Globus pallidus (tissue), 1 donor: ENCODE data around the gene PPP2R1B.
"Not testable (repeated sequence)": the region's sequence is repeated elsewhere in the genome, so short reads cannot be mapped to it uniquely, and the experiment has no call there.

Source experiments
- DNase-seq: peaks from one replicate; pipeline ENCODE4 v3.0.0-alpha.2; 2015; ENCODE audit warnings: low spot score

Gene PPP2R1B

GRCh38 chr11:111765984-111766833 lies at the start of gene PPP2R1B:
TSS of gene PPP2R1B (minus strand) at chr11:111766389. CDS start at chr11:111766361, 28 bp downstream.
- peak; percentile 85 for DNase-seq

GRCh38 chr11:111815489-111815888 lies 49.3 kb upstream of the PPP2R1B start:
- no peak for DNase-seq

- DNase-seq, result no peak
Measured at GRCh38 chr11:111814557-111815320, 48.5 kb upstream of the PPP2R1B start.

GRCh38 chr11:111814106-111814505 lies 47.9 kb upstream of the PPP2R1B start:
- DNase-seq, result no peak

- no peak for DNase-seq
Measured at GRCh38 chr11:111812211-111812610, 46.0 kb upstream of the PPP2R1B start.

- no peak for DNase-seq
Measured at GRCh38 chr11:111811445-111811844, 45.3 kb upstream of the PPP2R1B start.

- no peak for DNase-seq
Measured at GRCh38 chr11:111808834-111809233, 42.6 kb upstream of the PPP2R1B start.

GRCh38 chr11:111808063-111808588 lies 41.9 kb upstream of the PPP2R1B start:
- DNase-seq, result no peak

- no peak for DNase-seq
Measured at GRCh38 chr11:111807076-111807475, 40.9 kb upstream of the PPP2R1B start.

- no peak for DNase-seq
Measured at GRCh38 chr11:111801135-111801534, 34.9 kb upstream of the PPP2R1B start.

- DNase-seq, result no peak
Measured at GRCh38 chr11:111798279-111798678, 32.1 kb upstream of the PPP2R1B start.

GRCh38 chr11:111797145-111797581 lies 31.0 kb upstream of the PPP2R1B start:
- no peak for DNase-seq

GRCh38 chr11:111796696-111797095 lies 30.5 kb upstream of the PPP2R1B start:
- no peak for DNase-seq

GRCh38 chr11:111795334-111795985 lies 29.3 kb upstream of the PPP2R1B start:
- no peak for DNase-seq

- DNase-seq, result no peak
Measured at GRCh38 chr11:111793863-111794262, 27.7 kb upstream of the PPP2R1B start.

GRCh38 chr11:111792955-111793500 lies 26.8 kb upstream of the PPP2R1B start:
- no peak for DNase-seq

- no peak for DNase-seq
Measured at GRCh38 chr11:111792314-111792713, 26.1 kb upstream of the PPP2R1B start.

GRCh38 chr11:111788464-111788863 lies 22.3 kb upstream of the PPP2R1B start:
- no peak for DNase-seq

- DNase-seq, result no peak
Measured at GRCh38 chr11:111788051-111788450, 21.9 kb upstream of the PPP2R1B start.

GRCh38 chr11:111785886-111786412 lies 19.8 kb upstream of the PPP2R1B start:
- DNase-seq, result no peak

- no peak for DNase-seq
Measured at GRCh38 chr11:111785076-111785475, 18.9 kb upstream of the PPP2R1B start.

- DNase-seq, result not testable (repeated sequence)
Measured at GRCh38 chr11:111784311-111784710, 18.1 kb upstream of the PPP2R1B start.
